PC-9 (cell line): ENCODE data around the gene BPIFB3. TPM values are rescaled to one million over a fixed set of nuclear protein-coding genes. Genes with fewer than 3 reads are reported as not detected.

Experiments
- BruUV-seq: library from RNA; stranded (reverse); fragments of 400-500 nt; replicated peaks from 2 replicates; lab custom pipeline; 2021; lab: Mats Ljungman, UMichigan
- CTCF ChIA-PET: fragments of 300-600 bp; sonication (Branson Sonifier 250); formaldehyde crosslinking; loops from one replicate; lab custom pipeline; 2022; ENCODE audit warnings: antibody characterized with exemption; lab: Charles Lee
- POLR2A ChIA-PET: fragments of 300-600 bp; sonication (Branson Sonifier 250); formaldehyde crosslinking; loops from one replicate; lab custom pipeline; 2022; ENCODE audit warnings: antibody characterized with exemption; ENCODE audit not compliant: unreplicated experiment; lab: Charles Lee
- DNase-seq, 2 experiments: peaks; one replicate each; pipeline versions ENCODE4 v3.0.0 to v3.0.0-alpha.2; 2015 to 2022; ENCODE audit warnings: mixed read lengths in 1 of 2
- H2AFZ ChIP-seq: fragments of 200-600 bp; sonication (generic); 2 replicates; pipeline ENCODE4 v1.8.1; 2017; ENCODE audit warnings: antibody characterized with exemption
- H3F3A ChIP-seq: fragments of 200-600 bp; sonication (generic); 2 replicates; pipeline ENCODE4 v1.8.1; 2017; ENCODE audit warnings: antibody characterized with exemption, mild to moderate bottlenecking, low read depth; ENCODE audit not compliant: insufficient read depth
- H3K27ac ChIP-seq: fragments of 200-600 bp; sonication (generic); 2 replicates; pipeline ENCODE4 v1.6.1; 2016; ENCODE audit warnings: mixed run types
- H3K27me3 ChIP-seq: fragments of 200-600 bp; sonication (generic); 2 replicates; pipeline ENCODE4 v1.6.1; 2016; ENCODE audit warnings: low read depth, mixed run types; ENCODE audit not compliant: insufficient read depth
- H3K36me3 ChIP-seq: fragments of 200-600 bp; sonication (generic); 2 replicates; pipeline ENCODE4 v1.6.1; 2016; ENCODE audit warnings: low read depth, mixed run types
- H3K4me1 ChIP-seq: fragments of 200-600 bp; sonication (generic); replicated peaks from 2 replicates; pipeline ENCODE4 v1.6.1; 2016; ENCODE audit warnings: mixed run types; ENCODE audit not compliant: insufficient read depth
- H3K4me2 ChIP-seq: fragments of 200-600 bp; sonication (generic); 2 replicates; pipeline ENCODE4 v1.6.1; 2017; ENCODE audit warnings: mixed run types
- H3K4me3 ChIP-seq: fragments of 200-600 bp; sonication (generic); 2 replicates; pipeline ENCODE4 v1.6.1; 2016; ENCODE audit warnings: mixed run types
- H3K79me2 ChIP-seq: fragments of 200-600 bp; sonication (generic); 2 replicates; pipeline ENCODE4 v1.6.1; 2017; ENCODE audit warnings: low read depth, mixed run types
- H3K9me2 ChIP-seq: fragments of 200-600 bp; sonication (generic); 2 replicates; pipeline ENCODE4 v1.8.1; 2017; ENCODE audit warnings: mild to moderate bottlenecking; ENCODE audit not compliant: insufficient read depth
- H3K9me3 ChIP-seq: fragments of 200-600 bp; sonication (generic); 2 replicates; pipeline ENCODE4 v1.8.1; 2016; ENCODE audit warnings: low read depth; ENCODE audit not compliant: insufficient read depth
- H4K20me1 ChIP-seq: fragments of 200-600 bp; sonication (generic); 2 replicates; pipeline ENCODE4 v1.8.1; 2017; ENCODE audit not compliant: insufficient read depth
- EZH2 ChIP-seq: fragments of 200-600 bp; sonication (generic); IDR thresholded peaks from 2 replicates; pipeline ENCODE4 v1.8.0; 2017; ENCODE audit warnings: antibody characterized with exemption, low read depth
- intact Hi-C: fragments of 100-400 bp; cut with micrococcal nuclease; formaldehyde crosslinking; loops from one replicate; pipeline ENCODE4 v1.10.0; 2022; ENCODE audit not compliant: unreplicated experiment
- total RNA-seq: library from RNA; stranded (reverse); gene quantifications from 2 replicates; pipeline ENCODE4 v1.2.3, GENCODE V29; 2021
- TF ChIP-seq, protein P1 (sequence below): fragments of 200-600 bp; sonication (generic); conservative IDR thresholded peaks from 2 replicates; pipeline ENCODE4 v1.6.1; 2017; ENCODE audit warnings: mixed run types, antibody characterized with exemption, mild to moderate bottlenecking, moderate library complexity

Gene BPIFB3
- total RNA-seq, 1 experiment from 2014 or later: not detected

DNA sequence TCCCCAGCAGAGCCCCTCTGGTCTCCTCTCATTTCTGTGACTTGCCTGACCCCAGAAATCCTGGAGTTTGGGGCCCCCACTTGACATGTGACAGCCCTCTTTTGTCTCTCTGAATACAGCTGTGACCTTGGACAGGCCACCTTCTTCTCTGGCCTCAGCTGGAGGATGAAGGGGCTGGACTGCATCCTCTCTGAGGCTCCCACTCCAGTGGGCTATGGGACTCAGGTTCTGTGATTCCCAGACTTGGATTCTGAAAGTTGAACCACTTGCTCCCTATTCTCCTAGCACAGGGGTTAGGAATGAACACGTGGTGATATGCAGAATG, 9.1 kb downstream of the BPIFB3 start:
- Histone ChIP-seq H3K27ac (no peak overlapping the region), H3K36me3 (no peaks in the 10 kb centered on the region), H3K4me1 (no peaks in the 10 kb centered on the region), H3K9me2 (no peaks in the 10 kb centered on the region), H4K20me1 (no peaks in the 10 kb centered on the region), H3K4me3 (no peak overlapping the region), H3K27me3 (peaks cover 87% of the 10 kb centered on the region), H3F3A (no peaks in the 10 kb centered on the region), H2AFZ (no peak overlapping the region), H3K79me2 (no peaks in the 10 kb centered on the region), H3K4me2 (no peak overlapping the region), H3K9me3 (no peaks in the 10 kb centered on the region)
- DNase-seq: no peak
- TF ChIP-seq, protein P1, sequence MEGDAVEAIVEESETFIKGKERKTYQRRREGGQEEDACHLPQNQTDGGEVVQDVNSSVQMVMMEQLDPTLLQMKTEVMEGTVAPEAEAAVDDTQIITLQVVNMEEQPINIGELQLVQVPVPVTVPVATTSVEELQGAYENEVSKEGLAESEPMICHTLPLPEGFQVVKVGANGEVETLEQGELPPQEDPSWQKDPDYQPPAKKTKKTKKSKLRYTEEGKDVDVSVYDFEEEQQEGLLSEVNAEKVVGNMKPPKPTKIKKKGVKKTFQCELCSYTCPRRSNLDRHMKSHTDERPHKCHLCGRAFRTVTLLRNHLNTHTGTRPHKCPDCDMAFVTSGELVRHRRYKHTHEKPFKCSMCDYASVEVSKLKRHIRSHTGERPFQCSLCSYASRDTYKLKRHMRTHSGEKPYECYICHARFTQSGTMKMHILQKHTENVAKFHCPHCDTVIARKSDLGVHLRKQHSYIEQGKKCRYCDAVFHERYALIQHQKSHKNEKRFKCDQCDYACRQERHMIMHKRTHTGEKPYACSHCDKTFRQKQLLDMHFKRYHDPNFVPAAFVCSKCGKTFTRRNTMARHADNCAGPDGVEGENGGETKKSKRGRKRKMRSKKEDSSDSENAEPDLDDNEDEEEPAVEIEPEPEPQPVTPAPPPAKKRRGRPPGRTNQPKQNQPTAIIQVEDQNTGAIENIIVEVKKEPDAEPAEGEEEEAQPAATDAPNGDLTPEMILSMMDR: no peak
- no peak for TF ChIP-seq EZH2
- intact Hi-C loops: no loop called here
- CTCF ChIA-PET: interaction anchor here (0.6 kb wide), 1 partner anchor 562 kb away, joined by 3 read pairs; no protein-coding TSS in a partner anchor
- no TSS peak for BruUV-seq
- POLR2A ChIA-PET: no interaction called here

DNA sequence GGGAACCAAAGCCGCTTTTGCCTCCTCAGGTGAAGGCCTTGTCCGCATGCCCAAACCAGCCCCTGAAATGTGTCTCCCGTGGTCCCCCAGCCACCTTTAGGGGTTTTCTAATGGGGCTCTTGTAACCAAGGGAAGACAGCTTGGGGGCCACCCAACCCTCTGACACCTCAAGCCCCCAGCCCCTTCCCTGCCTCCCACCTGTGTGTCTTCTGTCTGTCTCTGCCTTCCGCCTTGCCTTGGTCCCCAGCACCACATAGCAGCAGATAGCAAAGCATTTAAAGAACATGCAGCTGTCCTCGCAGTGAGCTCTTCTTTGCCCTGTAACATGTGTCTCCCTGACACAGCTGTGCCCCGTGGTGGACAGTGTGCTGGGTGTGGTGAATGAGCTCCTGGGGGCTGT, 9.6 kb downstream of the BPIFB3 start:
- Histone ChIP-seq H3K4me3 (no peak overlapping the region), H2AFZ (no peak overlapping the region), H3K9me3 (no peaks in the 10 kb centered on the region), H3K27ac (no peak overlapping the region), H3K9me2 (no peaks in the 10 kb centered on the region), H4K20me1 (no peaks in the 10 kb centered on the region), H3K79me2 (no peaks in the 10 kb centered on the region), H3K4me1 (no peaks in the 10 kb centered on the region), H3F3A (no peaks in the 10 kb centered on the region), H3K36me3 (no peaks in the 10 kb centered on the region), H3K27me3 (peaks cover 87% of the 10 kb centered on the region), H3K4me2 (no peak overlapping the region)
- CTCF ChIA-PET: no interaction called here
- no peak for TF ChIP-seq EZH2
- TF ChIP-seq, protein P1: no peak
- no peak for DNase-seq
- intact Hi-C loops: no loop called here
- BruUV-seq: no TSS peak
- POLR2A ChIA-PET: no interaction called here

DNA sequence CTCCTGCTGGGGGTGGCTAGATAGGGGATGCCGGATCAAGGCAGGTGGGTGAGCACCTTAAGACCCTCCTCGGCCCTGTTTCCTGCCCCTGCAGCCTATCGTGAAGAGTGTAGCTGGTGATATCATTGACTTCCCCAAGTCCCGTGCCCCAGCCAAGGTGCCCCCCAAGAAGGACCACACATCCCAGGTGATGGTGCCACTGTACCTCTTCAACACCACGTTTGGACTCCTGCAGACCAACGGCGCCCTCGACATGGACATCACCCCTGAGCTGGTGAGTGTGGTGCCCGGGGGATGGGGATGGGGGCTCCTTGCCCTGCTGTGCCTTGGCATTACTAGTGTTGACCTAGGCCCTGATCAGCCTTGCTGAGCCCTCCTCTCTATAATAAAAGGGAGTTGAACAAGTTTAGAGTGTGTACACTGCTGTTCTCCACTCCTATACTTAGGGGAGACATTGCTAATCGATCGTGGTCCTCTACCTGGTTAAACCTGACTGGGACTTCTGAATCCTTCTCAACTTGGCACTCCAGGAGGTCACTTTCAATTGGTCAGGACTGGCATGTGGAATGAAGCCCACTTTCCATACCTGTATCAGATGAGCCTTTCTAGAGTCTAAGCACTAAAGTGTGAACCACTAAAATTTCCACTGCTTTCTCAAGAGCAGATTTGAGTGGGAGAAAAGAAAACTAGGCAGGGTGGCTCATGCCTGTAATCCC, 11.0 kb downstream of the BPIFB3 start:
- POLR2A ChIA-PET: no interaction called here
- no peak overlapping the region for H3K4me2 ChIP-seq
- no peaks in the 10 kb centered on the region for H4K20me1 ChIP-seq
- H2AFZ ChIP-seq: no peak overlapping the region
- H3K9me3 ChIP-seq: no peaks in the 10 kb centered on the region
- intact Hi-C loops: no loop called here
- H3K4me1 ChIP-seq: no peaks in the 10 kb centered on the region
- H3K79me2 ChIP-seq: no peaks in the 10 kb centered on the region
- TF ChIP-seq, protein P1: no peak
- no peak for TF ChIP-seq EZH2
- H3K36me3 ChIP-seq: no peaks in the 10 kb centered on the region
- BruUV-seq: no TSS peak
- H3K27ac ChIP-seq: no peak overlapping the region
- H3K9me2 ChIP-seq: no peaks in the 10 kb centered on the region
- CTCF ChIA-PET: no interaction called here
- no peaks in the 10 kb centered on the region for H3F3A ChIP-seq
- peaks cover 87% of the 10 kb centered on the region for H3K27me3 ChIP-seq
- no peak for DNase-seq
- no peak overlapping the region for H3K4me3 ChIP-seq
